K562 (cell line): ENCODE measurements around the gene HEMGN. TPM values are rescaled to one million over a fixed set of nuclear protein-coding genes. Genes with fewer than 3 reads are reported as not detected.

Source experiments
- BRF1 ChIP-seq: IDR thresholded peaks from 3 replicates; pipeline ENCODE4 v1.6.1; 2011; ENCODE audit warnings: borderline replicate concordance, mild to moderate bottlenecking; ENCODE audit not compliant: insufficient read length; ENCODE audit errors: extremely low read depth
- CCNT2 ChIP-seq: IDR thresholded peaks from 2 replicates; pipeline ENCODE4 v1.6.1; 2011; ENCODE audit warnings: borderline replicate concordance, low read depth, mild to moderate bottlenecking, moderate library complexity, mixed read lengths, low read length; ENCODE audit not compliant: insufficient read length; ENCODE audit errors: extremely low read depth
- CHAMP1 ChIP-seq: fragments of 450-650 bp; IDR thresholded peaks from 2 replicates; pipeline ENCODE4 v1.6.1; 2016; ENCODE audit warnings: mild to moderate bottlenecking
- ELK1 ChIP-seq: sonication (generic); formaldehyde crosslinking; IDR thresholded peaks from 2 replicates; pipeline ENCODE4 v1.8.1; 2022; ENCODE audit warnings: missing genetic modification reagents
- FOXA1 ChIP-seq: fragments of 450-650 bp; IDR thresholded peaks from 2 replicates; pipeline ENCODE4 v1.6.1; 2016; ENCODE audit warnings: mild to moderate bottlenecking, borderline replicate concordance
- GABPB2 ChIP-seq: fragments of 250-450 bp; sonication (Bioruptor Pico); conservative IDR thresholded peaks from 2 replicates; pipeline ENCODE4 v1.5.1; 2021; ENCODE audit warnings: mild to moderate bottlenecking
- GATA2 ChIP-seq: sonication (generic); formaldehyde crosslinking; IDR thresholded peaks from 2 replicates; pipeline ENCODE4 v1.4.0; 2020; ENCODE audit warnings: mild to moderate bottlenecking, missing genetic modification reagents
- HDAC6 ChIP-seq: IDR thresholded peaks from 2 replicates; pipeline ENCODE4 v1.6.1; 2012; ENCODE audit warnings: low read depth, mild to moderate bottlenecking, control low read depth, inconsistent platforms, low read length, moderate library complexity
- HOMEZ ChIP-seq: fragments of 250-450 bp; sonication (Bioruptor Pico); IDR thresholded peaks from 2 replicates; pipeline ENCODE4 v1.4.0; 2020; ENCODE audit warnings: mild to moderate bottlenecking, moderate library complexity
- JUND ChIP-seq, 2 experiments: IDR thresholded peaks; 2 replicates in 1 of 2; 3 replicates in 1 of 2; pipeline ENCODE4 v1.6.1; 2011; ENCODE audit warnings: borderline replicate concordance in 2 of 2, low read depth in 2 of 2, low read length in 2 of 2, improper control_type of control experiment in 1 of 2, missing biosample characterization in 1 of 2, missing genetic modification characterization in 1 of 2, missing genetic modification reagents in 1 of 2
- KDM1A ChIP-seq, 2 experiments: fragments of 450-650 bp; IDR thresholded peaks; 2 replicates each; pipeline ENCODE4 v1.6.1; 2016; ENCODE audit warnings: mild to moderate bottlenecking in 2 of 2
- LEF1 ChIP-seq: fragments of 450-650 bp; IDR thresholded peaks from 2 replicates; pipeline ENCODE4 v1.6.1; 2016; ENCODE audit warnings: mild to moderate bottlenecking
- NR3C1 ChIP-seq: sonication (generic); formaldehyde crosslinking; IDR thresholded peaks from 2 replicates; pipeline ENCODE4 v1.8.1; 2022; ENCODE audit warnings: missing genetic modification reagents
- SRF ChIP-seq, 2 experiments: fragments of 250-450, 450-650 bp in 1 of 2; sonication (Bioruptor Pico) in 1 of 2; sonication (generic) in 1 of 2; formaldehyde crosslinking; IDR thresholded peaks; 2 replicates each; pipeline versions ENCODE4 v1.5.0 to v1.5.1; 2020 to 2022; ENCODE audit warnings: mild to moderate bottlenecking in 1 of 2, missing genetic modification reagents in 1 of 2
- VEZF1 ChIP-seq: fragments of 200-800 bp; sonication (Bioruptor generic); IDR thresholded peaks from 2 replicates; pipeline ENCODE4 v1.6.1; 2017; ENCODE audit warnings: missing genetic modification characterization, missing compliant biosample characterization
- WHSC1 ChIP-seq: IDR thresholded peaks from one replicate; pipeline ENCODE4 v1.6.1; 2012; ENCODE audit warnings: low read length, control low read depth, inconsistent platforms
- YY1 ChIP-seq, 3 experiments: IDR thresholded peaks; 2 replicates each; pipeline ENCODE4 v1.6.1; 2011; ENCODE audit warnings: low read length in 2 of 3, mild to moderate bottlenecking in 2 of 3, moderate library complexity in 2 of 3, borderline replicate concordance in 1 of 3, control low read depth in 1 of 3, low read depth in 1 of 3; ENCODE audit not compliant: insufficient read depth in 3 of 3, insufficient replicate concordance in 2 of 3, control insufficient read depth in 1 of 3, insufficient read length in 1 of 3; ENCODE audit errors: extremely low read depth in 1 of 3
- ZNF165 ChIP-seq: fragments of 250-450 bp; sonication (Bioruptor Pico); IDR thresholded peaks from 2 replicates; pipeline ENCODE4 v1.4.0; 2020; ENCODE audit warnings: borderline replicate concordance
- ZNF197 ChIP-seq: fragments of 200-800 bp; sonication (Bioruptor generic); IDR thresholded peaks from 2 replicates; pipeline ENCODE4 v1.6.1; 2016; ENCODE audit warnings: low read depth, missing genetic modification characterization, missing compliant biosample characterization
- ZNF354B ChIP-seq: fragments of 250-450 bp; sonication (Bioruptor Pico); IDR thresholded peaks from 2 replicates; pipeline ENCODE4 v1.4.0; 2020
- ZNF589 ChIP-seq: fragments of 200-800 bp; sonication (Bioruptor generic); IDR thresholded peaks from 2 replicates; pipeline ENCODE4 v1.6.1; 2016; ENCODE audit warnings: low read depth, missing genetic modification characterization, missing compliant biosample characterization
- polyA plus RNA-seq, 8 experiments: library from polyadenylated mRNA; depleted of rRNA in 4 of 8; stranded (reverse) in 5 of 8; unstranded in 3 of 8; fragments of >200 nt; fragmentation: Nextera tagmentation in 2 of 8; fragmentation: Illumina TruSeq in 1 of 8; extraction: Ambion mirVana in 2 of 8; extraction: Trizol in 1 of 8; gene quantifications; 2 replicates each; pipeline versions ENCODE4 v1.2.1 to v1.2.3, GENCODE V29; 2011 to 2014; ENCODE audit warnings: inconsistent platforms in 1 of 8, missing spikeins in 1 of 8
- total RNA-seq, 7 experiments: library from RNA; depleted of rRNA in 6 of 7; stranded (reverse); fragments of >200 nt in 6 of 7; fragmentation: Illumina TruSeq in 2 of 7; extraction: Trizol in 2 of 7; gene quantifications; 2 replicates each; pipeline versions ENCODE4 v1.2.1 to v1.2.3, GENCODE V29; 2011 to 2021; ENCODE audit warnings: low replicate concordance in 1 of 7

HEMGN gene
- total and polyA plus RNA-seq, 9 of the 15 experiments (the other 6 are each of a cell fraction or from before 2014, with no cell fraction given), result 56.3 to 258 (median 137) TPM

DNA sequence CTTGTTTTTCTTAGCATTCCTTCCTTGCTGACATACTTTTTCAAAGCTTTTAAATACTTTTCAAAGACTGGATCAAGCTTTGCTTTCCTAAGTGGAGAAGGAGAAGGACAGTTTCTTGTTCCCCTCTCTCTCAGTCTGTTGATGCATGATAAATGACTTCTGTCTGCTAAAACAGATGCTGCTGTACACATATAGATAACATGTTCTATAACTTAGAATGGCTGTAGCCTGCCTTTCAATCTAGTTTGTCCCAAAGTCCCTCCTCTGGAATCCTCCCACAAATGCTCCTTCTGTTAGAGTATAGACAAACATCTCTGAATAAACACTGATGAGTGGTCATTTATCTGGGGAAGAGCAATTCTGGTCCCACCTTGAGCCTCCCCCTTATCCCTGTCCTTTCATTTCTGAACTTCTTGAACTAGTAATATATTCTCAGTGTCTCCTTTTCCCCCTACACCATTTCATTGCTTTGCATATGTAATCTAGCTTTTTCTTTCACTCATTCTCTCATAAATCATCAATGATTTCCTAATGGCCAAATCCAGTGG, 5.4 kb upstream of the HEMGN start (continued):
- TF ChIP-seq HOMEZ (CRISPR knock-in tag), result no peak
- peak; percentile 70 for TF ChIP-seq JUND (IDR thresholded peaks at IDR 0.05; ENCODE audit: borderline replicate concordance, low read depth, low read length)
- peak; percentile 74; the same call in 1 of the 3 replicates for TF ChIP-seq JUND (tag; IDR thresholded peaks at IDR 0.05; ENCODE audit: borderline replicate concordance, low read depth, low read length)
- TF ChIP-seq ELK1, result no peak
- no peak for TF ChIP-seq ZNF165 (CRISPR knock-in tag)
- peak; percentile 97 for TF ChIP-seq LEF1
- TF ChIP-seq VEZF1, result peak; percentile 66
- peak; percentile 89 for TF ChIP-seq CHAMP1
- no peak for TF ChIP-seq GABPB2 (CRISPR knock-in tag)
- TF ChIP-seq FOXA1, result no peak
- TF ChIP-seq CCNT2, result peak; percentile 77
- peak; percentile 40; the same call in 1 of the 2 replicates for TF ChIP-seq ZNF589 (CRISPR knock-in tag)
- TF ChIP-seq YY1 (IDR thresholded peaks at IDR 0.05; ENCODE audit: borderline replicate concordance in 1 of 3, control insufficient read depth in 1 of 3, extremely low read depth in 1 of 3, insufficient read depth in 3 of 3, insufficient read length in 1 of 3, insufficient replicate concordance in 2 of 3, low read depth in 1 of 3, low read length in 2 of 3), result no peak
- no peak for TF ChIP-seq WHSC1
- peak; percentile 90 for TF ChIP-seq KDM1A (IDR thresholded peaks at IDR 0.05)
- TF ChIP-seq ZNF197 (CRISPR knock-in tag), result no peak
- TF ChIP-seq BRF1, result no peak
- TF ChIP-seq HDAC6, result no peak
- no peak for TF ChIP-seq ZNF354B (CRISPR knock-in tag)
- TF ChIP-seq SRF (CRISPR knock-in tag; IDR thresholded peaks at IDR 0.05), result no peak
- TF ChIP-seq NR3C1 (CRISPR knock-in tag), result no peak
- peak; percentile 93 for TF ChIP-seq GATA2 (CRISPR knock-in tag)
